Heart left ventricle (tissue), 16 donors: ENCODE measurements around the gene RBM26. TPM values are rescaled to one million over a fixed set of nuclear protein-coding genes. Genes with fewer than 3 reads are reported as not detected.

ENCODE experiments used
- ATAC-seq, 4 donors: fragments of 200-7000 bp; cut with Tn5 transposase; one replicate each; pipeline ENCODE4 v1.9.1; 2020 to 2022; ENCODE audit warnings: moderate library complexity in 4 of 4, mild to moderate bottlenecking in 3 of 4, moderate number of reproducible peaks in 1 of 4
- DNase-seq, 5 donors: peaks; one replicate each; pipeline ENCODE4 v3.0.0-alpha.2; 2020
- H3K27ac ChIP-seq, 12 donors: fragments of 200-600 bp; sonication (generic) in 4 of 12; one replicate each; pipeline versions ENCODE4 v1.5.0 to v1.8.0; 2016 to 2022; ENCODE audit warnings: mild to moderate bottlenecking in 2 of 12
- H3K27me3 ChIP-seq, 9 donors: fragments of 200-600 bp; sonication (generic) in 2 of 9; one replicate each; pipeline versions ENCODE4 v1.5.1 to v1.8.0; 2016 to 2022; ENCODE audit warnings: mild to moderate bottlenecking in 3 of 9
- H3K36me3 ChIP-seq, 9 donors: fragments of 200-600 bp; sonication (generic) in 2 of 9; one replicate each; pipeline versions ENCODE4 v1.5.0 to v1.8.0; 2018 to 2022; ENCODE audit warnings: mild to moderate bottlenecking in 2 of 9
- H3K4me1 ChIP-seq, 12 donors: fragments of 200-600 bp; sonication (generic) in 4 of 12; one replicate each; pipeline versions ENCODE4 v1.5.0 to v1.8.0; 2016 to 2022; ENCODE audit warnings: mild to moderate bottlenecking in 3 of 12
- H3K4me3 ChIP-seq, 12 donors: fragments of 200-600 bp; sonication (generic) in 4 of 12; one replicate each; pipeline versions ENCODE4 v1.5.0 to v1.8.0; 2017 to 2022; ENCODE audit warnings: mild to moderate bottlenecking in 9 of 12, moderate library complexity in 4 of 12
- H3K9me3 ChIP-seq, 12 donors: fragments of 200-600 bp; sonication (generic) in 4 of 12; one replicate each; pipeline versions ENCODE4 v1.5.0 to v1.8.0; 2016 to 2022; ENCODE audit warnings: mild to moderate bottlenecking in 1 of 12
- POLR2A ChIP-seq, 2 donors: fragments of 450-650 bp; IDR thresholded peaks; one replicate each; pipeline ENCODE4 v1.6.1; 2017; ENCODE audit warnings: antibody characterized with exemption in 2 of 2, mild to moderate bottlenecking in 2 of 2, moderate library complexity in 2 of 2
- WGBS, 4 donors: extraction: QIAGEN DNeasy Blood & Tissue Kit in 2 of 4; methylation state at CpG; one replicate each; pipeline versions ENCODE4 v1.1.5 to v1.1.7; 2013 to 2018; 5-methylcytosine and 5-hydroxymethylcytosine counted together
- intact Hi-C, 10 donors: fragments of 100-400 bp; cut with DNase I; formaldehyde crosslinking; loops; one replicate each; pipeline versions ENCODE4 v1.11.1 to v1.14.2; 2022
- polyA plus RNA-seq, 2 donors: library from polyadenylated mRNA; stranded (reverse); fragments of 200-250 nt; gene quantifications; one replicate each; pipeline ENCODE4 v1.2.3, GENCODE V29; 2013
- total RNA-seq, 9 donors: library from RNA; depleted of rRNA in 2 of 9; stranded (reverse); fragments of >200 nt in 2 of 9; fragmentation: NEBNext Ultra II Directional in 3 of 9; extraction: Animal tissue kit (Norgen Biotek cat#: 25700) in 3 of 9; gene quantifications; one replicate each; pipeline versions ENCODE4 v1.1.0 to v1.2.4, GENCODE V29; 2016 to 2023
- TF ChIP-seq, protein P1 (sequence below), 12 donors: fragments of 200-600 bp; sonication (generic) in 4 of 12; IDR thresholded peaks; one replicate each; pipeline versions ENCODE4 v1.5.0 to v1.8.0; 2018 to 2022; ENCODE audit warnings: antibody characterized with exemption in 12 of 12, mild to moderate bottlenecking in 5 of 12
- donor health status: ischemic (EF 13 %, LVEDD 7.1; RV severe dilation, severe dysfunction).
- donor health status: healthy with polysubstance abuse.
- donor health status: DM: no; HTN: yes; CAD: no.
- donor health status: DM: no; HTN: no; CAD: no.
- donor health status: ischemic (EF 25% LVEDD 6.9; RV normal size, moderate dysfunction).
- donor health status: ischemic (EF 25% LVEDD 5.7; RV mildly dilated, moderate dysfunction).
- donor health status: healthy.
- donor health status: DM: yes; HTN: yes; CAD: no.
- donor health status: ischemic (EF 35%, LVEDD 5.7; RV mildly dilated, moderate dysfunction).
- donor health status: nonischemic (EF 11% LVEDD 7.7; RV severe dilation, severe dysfunction).
- donor health status: DM: yes; HTN: yes; CAD: no.
- donor health status: PGD.
- donor health status: ischemic (EF 29% LVEDD 5.4; RV normal size, mild dysfunction).
- donor health status: nonischemic (EF 23%, LVEDD 6.1; RV moderate dilation, normal function).

Gene RBM26
- total and polyA plus RNA-seq, 11 donors: 11.5 to 28.4 (median 20.8) TPM

DNA sequence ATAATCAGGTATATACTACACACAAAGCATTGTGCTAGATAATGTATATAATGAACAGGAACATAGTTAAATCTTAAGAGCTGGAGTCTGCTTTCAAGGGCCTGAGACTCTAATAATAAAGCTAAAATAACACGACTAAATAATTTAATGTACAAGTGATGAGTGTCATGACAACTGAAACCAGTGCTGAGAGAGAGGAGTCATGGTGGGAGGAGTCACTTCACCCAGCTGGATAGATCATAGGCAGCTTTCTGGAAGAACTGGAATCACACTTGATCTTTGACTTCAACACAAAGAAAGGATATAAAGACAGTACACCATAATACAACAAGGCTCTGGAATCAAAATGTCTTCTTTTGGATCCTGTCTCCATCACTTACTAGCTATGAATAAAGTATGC is 7.1 kb downstream of the RBM26 start:
- H3K4me1 ChIP-seq: peaks cover 3 to 71% (median 43%) of the 10 kb centered on the region in 12 donors
- ATAC-seq (peak in 1 of 4 donors; percentile 43), DNase-seq (no peak)
- H3K36me3 ChIP-seq: peaks cover 0 to 30% (median 14%) of the 10 kb centered on the region in 9 donors
- H3K4me3 ChIP-seq: no peak overlapping the region
- 32 to 48% (median 44%) methylated on average over 1 of the region's 1 CpG for WGBS, 4 donors
- no peaks in the 10 kb centered on the region for H3K27me3 ChIP-seq
- no peak overlapping the region for H3K27ac ChIP-seq
- no peak for TF ChIP-seq POLR2A (IDR thresholded peaks at IDR 0.05)
- TF ChIP-seq, protein P1, sequence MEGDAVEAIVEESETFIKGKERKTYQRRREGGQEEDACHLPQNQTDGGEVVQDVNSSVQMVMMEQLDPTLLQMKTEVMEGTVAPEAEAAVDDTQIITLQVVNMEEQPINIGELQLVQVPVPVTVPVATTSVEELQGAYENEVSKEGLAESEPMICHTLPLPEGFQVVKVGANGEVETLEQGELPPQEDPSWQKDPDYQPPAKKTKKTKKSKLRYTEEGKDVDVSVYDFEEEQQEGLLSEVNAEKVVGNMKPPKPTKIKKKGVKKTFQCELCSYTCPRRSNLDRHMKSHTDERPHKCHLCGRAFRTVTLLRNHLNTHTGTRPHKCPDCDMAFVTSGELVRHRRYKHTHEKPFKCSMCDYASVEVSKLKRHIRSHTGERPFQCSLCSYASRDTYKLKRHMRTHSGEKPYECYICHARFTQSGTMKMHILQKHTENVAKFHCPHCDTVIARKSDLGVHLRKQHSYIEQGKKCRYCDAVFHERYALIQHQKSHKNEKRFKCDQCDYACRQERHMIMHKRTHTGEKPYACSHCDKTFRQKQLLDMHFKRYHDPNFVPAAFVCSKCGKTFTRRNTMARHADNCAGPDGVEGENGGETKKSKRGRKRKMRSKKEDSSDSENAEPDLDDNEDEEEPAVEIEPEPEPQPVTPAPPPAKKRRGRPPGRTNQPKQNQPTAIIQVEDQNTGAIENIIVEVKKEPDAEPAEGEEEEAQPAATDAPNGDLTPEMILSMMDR (IDR thresholded peaks at IDR 0.05): no peak
- peaks cover 0 to 16% (median 3%) of the 10 kb centered on the region in 12 donors for H3K9me3 ChIP-seq
- intact Hi-C loops: no loop called here

DNA sequence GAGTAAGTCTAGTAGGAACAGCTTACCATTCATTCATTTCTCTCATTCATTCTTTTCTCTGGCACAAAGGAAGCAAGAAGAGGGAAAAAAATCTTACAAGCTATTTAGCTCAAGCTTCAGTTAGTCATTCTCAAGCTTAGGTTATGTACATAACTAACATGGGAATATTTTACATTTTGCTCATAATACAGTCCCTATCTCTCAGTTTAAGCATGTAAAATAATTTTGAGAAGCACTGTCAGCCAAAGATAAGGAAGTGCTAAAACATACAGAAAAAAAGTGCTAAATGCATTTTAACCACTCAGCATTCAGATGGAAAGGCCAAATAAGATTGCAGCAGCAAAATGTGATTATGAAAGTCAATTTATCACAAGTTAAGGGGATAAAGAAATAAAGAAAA is 7.9 kb downstream of the RBM26 start:
- TF ChIP-seq, protein P1 (IDR thresholded peaks at IDR 0.05): no peak
- no peak for TF ChIP-seq POLR2A (IDR thresholded peaks at IDR 0.05)
- intact Hi-C loops: no loop called here
- ATAC-seq (no peak), DNase-seq (no peak)
- Histone ChIP-seq H3K36me3 (peaks cover 0 to 30% (median 14%) of the 10 kb centered on the region in 9 donors), H3K4me1 (peaks cover 0 to 71% (median 42%) of the 10 kb centered on the region in 12 donors), H3K27me3 (no peaks in the 10 kb centered on the region), H3K9me3 (peaks cover 0 to 16% (median 3%) of the 10 kb centered on the region in 12 donors), H3K27ac (no peak overlapping the region), H3K4me3 (no peak overlapping the region)

DNA sequence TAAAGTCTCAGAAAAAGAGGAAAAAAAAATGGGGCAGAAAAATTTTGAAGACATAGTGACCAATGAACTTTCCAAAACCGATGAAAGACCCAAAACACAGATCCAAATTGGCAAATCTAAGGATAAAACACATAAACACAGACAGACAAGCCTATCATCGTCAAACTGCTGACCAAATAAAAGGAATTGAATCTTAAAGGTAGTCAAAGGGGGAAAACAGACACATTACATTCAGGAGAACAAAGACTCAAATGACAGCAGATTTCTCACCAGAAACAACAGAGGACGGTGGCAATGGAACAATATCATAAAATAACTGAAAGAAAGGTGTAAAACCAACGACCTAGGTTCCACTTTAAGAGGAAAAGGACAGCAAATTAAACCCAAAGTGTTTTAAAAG is 10.2 kb downstream of the RBM26 start:
- no peak for ATAC-seq
- H3K36me3 ChIP-seq: peaks cover 0 to 30% (median 14%) of the 10 kb centered on the region in 9 donors
- no peak for DNase-seq
- H3K9me3 ChIP-seq: peaks cover 0 to 16% (median 3%) of the 10 kb centered on the region in 12 donors
- intact Hi-C loops: no loop called here
- no peaks in the 10 kb centered on the region for H3K27me3 ChIP-seq
- H3K27ac ChIP-seq: no peak overlapping the region
- no peak overlapping the region for H3K4me3 ChIP-seq
- TF ChIP-seq, protein P1 (IDR thresholded peaks at IDR 0.05): no peak
- TF ChIP-seq POLR2A (IDR thresholded peaks at IDR 0.05): no peak
- peaks cover 0 to 63% (median 29%) of the 10 kb centered on the region in 12 donors for H3K4me1 ChIP-seq
- WGBS, 4 donors: 94 to 98% (median 96%) methylated on average over 4 of the region's 4 CpGs

DNA sequence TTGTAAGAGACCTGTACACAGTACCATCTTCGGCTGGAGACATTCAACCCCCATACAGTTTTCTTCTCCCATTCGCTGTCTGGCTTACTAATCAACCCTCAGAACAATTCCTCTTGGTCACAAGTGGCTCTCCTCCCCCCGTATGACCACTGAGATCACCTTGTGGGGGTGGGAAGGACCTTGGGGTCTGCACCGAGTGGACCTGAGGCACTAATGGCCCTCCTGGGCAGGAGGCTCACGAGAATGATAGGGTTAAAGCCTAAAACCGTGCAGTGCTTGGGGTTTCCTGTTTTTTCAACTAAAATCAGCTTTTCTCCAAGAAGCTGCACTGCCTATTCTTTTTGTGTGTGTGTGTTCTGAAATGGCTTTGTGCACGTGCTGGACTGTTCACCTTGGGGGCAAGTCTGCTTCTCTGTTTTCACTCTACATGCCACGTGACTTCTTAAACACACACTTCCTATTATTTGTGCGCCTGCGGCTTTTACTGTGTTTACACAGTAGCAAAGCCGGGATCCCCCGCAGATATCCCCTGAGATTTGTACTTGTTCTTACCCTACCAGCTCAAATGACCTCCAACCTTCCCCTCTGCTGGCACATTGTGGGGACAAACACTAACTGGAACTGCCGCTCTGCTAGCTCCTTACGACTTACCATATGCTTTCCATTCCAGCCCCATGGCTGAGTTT is 12.3 kb downstream of the RBM26 start:
- peaks cover 0 to 16% (median 3%) of the 10 kb centered on the region in 12 donors for H3K9me3 ChIP-seq
- peaks cover 0 to 54% (median 17%) of the 10 kb centered on the region in 12 donors for H3K4me1 ChIP-seq
- H3K27ac ChIP-seq: peak overlapping the region in 1 of 12 donors; percentile 65
- 62 to 69% (median 65%) methylated on average over 14 of the region's 14 CpGs for WGBS, 4 donors
- TF ChIP-seq POLR2A (IDR thresholded peaks at IDR 0.05): no peak
- TF ChIP-seq, protein P1 (IDR thresholded peaks at IDR 0.05): no peak
- no peak for DNase-seq
- H3K4me3 ChIP-seq: peak overlapping the region in 1 of 12 donors; percentile 38
- peak in 3 of 4 donors; percentile 24 to 63 (median 53) for ATAC-seq
- intact Hi-C loops: no loop called here
- H3K27me3 ChIP-seq: no peaks in the 10 kb centered on the region
- H3K36me3 ChIP-seq: peaks cover 0 to 17% (median 9%) of the 10 kb centered on the region in 9 donors
